SH-SY5Y (cell line): Measurements from ENCODE around the gene OLAH.

Experiments used
- GATA2 ChIP-seq: IDR thresholded peaks from 2 replicates; pipeline ENCODE4 v1.6.1; 2011; ENCODE audit warnings: mild to moderate bottlenecking, low read depth, low read length
- GATA3 ChIP-seq: IDR thresholded peaks from 2 replicates; pipeline ENCODE4 v1.6.1; 2011; ENCODE audit warnings: low read depth, mild to moderate bottlenecking, low read length, moderate library complexity

DNA sequence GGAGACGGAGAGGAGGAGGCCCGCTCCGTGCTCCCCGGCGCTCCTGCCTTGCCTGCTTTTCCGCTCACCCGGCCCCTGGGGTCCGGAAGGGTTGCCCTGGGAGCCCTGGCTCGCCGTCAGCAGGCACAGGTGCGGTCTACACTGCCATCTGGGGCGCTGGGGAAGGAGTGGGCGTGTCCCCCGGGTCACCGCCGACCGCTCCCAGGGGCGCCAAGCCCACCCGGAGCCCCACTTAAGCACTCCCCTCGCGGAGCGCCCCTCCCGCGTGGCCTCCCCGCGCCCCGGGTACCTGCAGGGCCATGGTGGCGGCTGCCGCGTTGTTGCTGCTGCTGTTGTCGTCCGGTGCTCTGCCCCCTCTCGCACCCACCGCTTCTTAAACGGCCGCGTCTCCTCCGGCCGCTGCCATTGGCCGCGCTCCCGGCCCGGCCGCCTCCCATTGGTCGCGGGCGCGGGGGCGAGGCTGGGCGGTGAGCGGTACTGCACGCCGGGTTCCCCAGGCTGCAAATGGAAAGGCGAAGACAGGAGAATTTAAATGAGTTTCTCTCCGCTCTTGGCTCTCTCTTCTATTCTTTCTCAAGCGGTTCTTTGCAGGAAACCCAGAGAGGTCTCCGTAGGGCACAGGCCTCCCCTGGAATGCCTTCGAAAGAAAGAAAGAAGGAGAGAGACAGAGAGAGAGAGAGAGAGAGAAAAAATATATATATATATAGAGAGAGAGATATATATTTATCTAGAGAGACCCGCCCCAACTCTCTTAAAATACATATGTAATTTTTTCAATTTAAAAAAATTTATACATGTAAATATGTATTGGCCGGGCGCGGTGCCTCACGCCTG, 44.9 kb downstream of the OLAH start, which contains the start of gene ACBD7:
- no peak for TF ChIP-seq GATA3
- no peak for TF ChIP-seq GATA2
